Fibroblast of peridontal ligament (primary cell): Measurements from ENCODE around the gene GUCY1A2.

ENCODE experiments used
- DNase-seq: peaks from one replicate; pipeline ENCODE4 v3.0.0-alpha.2; 2010; ENCODE audit errors: extremely low read depth

GUCY1A2 gene

DNA sequence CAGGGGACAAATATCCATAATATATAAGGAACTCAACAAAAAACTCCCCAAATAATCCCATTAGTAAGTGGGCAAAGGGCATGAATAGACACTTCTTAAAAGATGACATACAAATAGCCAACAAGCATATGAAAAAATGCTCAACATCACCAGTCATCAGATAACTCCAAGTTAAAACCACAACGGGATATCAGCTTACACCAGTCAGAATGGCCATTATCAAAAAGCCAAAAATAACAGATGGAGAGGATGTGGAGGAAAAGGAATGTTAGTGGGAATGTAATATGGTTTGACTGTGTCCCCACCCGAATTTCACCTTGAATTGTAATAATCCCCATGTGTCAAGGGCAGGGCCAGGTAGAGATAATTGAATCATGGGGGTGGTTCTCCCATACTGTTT, 350.1 kb downstream of the GUCY1A2 start:
- peak; percentile 69 for DNase-seq

DNA sequence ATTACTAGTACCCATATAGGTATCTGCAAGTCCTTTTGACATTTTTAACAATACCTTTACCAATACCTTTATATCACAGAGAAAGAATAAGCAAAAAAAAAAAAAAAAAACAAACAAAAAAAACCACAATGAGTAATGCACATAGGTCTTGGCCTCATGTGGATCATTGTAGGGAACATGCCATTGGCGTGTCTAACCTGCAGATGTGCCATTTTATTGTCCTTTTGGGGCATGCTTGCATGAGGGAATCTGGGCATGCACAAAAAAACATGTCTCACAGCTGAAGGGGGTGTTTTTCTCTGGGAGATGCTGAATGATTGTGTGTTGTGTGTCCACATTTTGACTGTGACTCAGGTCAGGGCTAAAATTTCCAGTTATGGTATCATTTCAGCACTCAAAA, 361.6 kb downstream of the GUCY1A2 start:
- no peak for DNase-seq

DNA sequence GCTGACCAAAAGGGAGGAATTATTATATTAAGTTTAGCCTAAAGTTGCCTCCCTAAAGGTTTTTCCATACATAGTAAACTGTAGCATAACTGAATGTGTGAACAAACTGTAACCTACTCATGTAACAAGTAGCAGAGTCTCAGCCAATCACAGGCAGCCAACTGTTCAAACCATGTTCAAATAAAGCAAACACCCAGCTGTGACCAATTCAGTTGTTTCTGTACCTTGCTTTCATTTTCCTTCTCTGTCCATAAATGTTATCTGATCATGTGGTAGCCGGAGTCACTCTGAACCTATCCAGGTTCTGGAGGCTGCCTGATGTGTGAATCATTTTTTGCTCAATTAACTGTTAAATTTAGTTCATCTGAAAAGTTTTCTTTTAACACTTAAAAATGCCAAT, 373.5 kb downstream of the GUCY1A2 start:
- DNase-seq: peak; percentile 25

DNA sequence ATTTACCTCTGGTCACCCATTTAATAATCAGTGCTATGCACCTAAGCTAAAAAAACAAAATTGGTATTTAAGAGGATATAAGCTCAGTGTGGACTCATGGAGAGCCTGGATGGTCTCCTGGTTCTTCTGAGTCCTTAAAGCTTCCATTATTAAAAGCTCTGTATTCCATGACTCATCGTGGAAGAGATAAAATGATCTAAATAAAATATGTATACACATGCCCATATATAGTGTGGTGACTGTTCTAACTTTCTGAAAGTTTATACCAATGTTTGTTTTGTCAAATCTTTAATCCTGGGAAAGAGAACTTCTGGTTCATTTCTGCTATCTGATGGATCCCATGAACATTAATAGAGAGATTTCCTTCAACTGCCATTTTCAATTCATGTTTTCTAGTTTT, 375.9 kb downstream of the GUCY1A2 start:
- peak; percentile 54 for DNase-seq

DNA sequence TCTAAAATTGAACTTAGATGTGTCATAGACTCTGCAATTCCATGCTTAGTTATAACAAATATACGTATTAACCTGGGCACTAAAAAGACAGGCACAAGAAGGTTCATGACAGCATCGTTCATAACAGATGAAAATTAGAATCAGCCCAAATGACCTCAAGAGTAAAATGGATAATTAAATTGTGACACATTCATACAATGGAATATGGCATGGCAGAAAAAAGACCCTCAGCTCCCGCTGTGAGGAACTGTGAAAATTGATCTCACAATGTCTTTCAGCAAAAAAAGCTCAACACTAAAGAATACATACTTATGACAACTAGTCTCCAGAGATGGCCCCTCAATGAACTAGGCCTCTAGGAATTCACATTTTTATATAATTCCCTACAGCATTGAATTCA, 386.0 kb downstream of the GUCY1A2 start:
- DNase-seq: no peak

GRCh38 chr11:106627694-106628093, 390.6 kb downstream of the GUCY1A2 start:
- no peak for DNase-seq

DNA sequence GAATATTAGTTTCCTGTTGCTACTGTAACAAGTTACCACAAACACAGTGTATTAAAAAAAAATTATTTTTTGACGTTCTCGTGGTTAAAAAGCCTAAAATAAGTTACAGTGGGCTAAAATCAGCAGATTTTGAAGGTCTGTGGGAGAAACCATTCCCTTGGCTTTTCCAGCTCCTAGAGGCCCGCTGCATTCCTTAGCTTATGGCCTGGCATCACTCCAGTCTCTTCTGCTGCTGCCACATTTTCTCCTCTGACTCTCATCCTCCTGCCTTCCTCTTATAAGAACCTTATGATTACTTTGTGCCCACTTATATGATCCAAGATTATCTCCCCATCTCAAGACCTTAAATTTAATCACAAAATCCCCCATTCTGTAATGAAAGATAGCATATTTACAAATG, 392.7 kb downstream of the GUCY1A2 start:
- DNase-seq: peak; percentile 43

DNA sequence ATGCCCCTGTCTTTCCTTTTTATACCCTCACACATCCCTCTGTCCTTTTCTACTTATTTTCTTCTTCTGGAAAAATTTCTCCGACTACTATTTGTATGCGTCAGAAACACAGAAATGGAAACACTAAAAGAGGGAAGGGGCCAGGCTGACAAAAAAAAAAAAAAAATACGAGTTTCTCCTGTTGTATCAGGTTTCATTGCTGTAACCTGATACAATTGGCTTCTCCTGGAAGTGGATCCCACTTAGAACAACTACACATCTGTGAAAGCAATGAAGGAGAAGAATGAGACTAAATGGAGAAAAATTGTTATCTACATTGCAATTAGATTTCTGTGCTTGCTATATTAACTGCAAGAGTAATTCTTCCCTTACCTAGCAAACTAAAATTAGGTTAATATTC, 393.9 kb downstream of the GUCY1A2 start:
- DNase-seq: no peak
